Loucy (cell line): ENCODE data around the gene BZW2.
A peak's percentile ranks its signal among the peaks of the same experiment; 100 is the strongest.

Experiments
- EZH2phosphoT487 ChIP-seq: fragments of 200-600 bp; IDR thresholded peaks from 2 replicates; pipeline ENCODE4 v1.6.1; 2018; ENCODE audit warnings: antibody characterized with exemption, mild to moderate bottlenecking, moderate library complexity, borderline replicate concordance
- TF ChIP-seq, protein P1 (sequence below): fragments of 200-600 bp; sonication (generic); conservative IDR thresholded peaks from 2 replicates; pipeline ENCODE4 v1.5.1; 2014; ENCODE audit warnings: mild to moderate bottlenecking, antibody characterized with exemption, low read length

DNA sequence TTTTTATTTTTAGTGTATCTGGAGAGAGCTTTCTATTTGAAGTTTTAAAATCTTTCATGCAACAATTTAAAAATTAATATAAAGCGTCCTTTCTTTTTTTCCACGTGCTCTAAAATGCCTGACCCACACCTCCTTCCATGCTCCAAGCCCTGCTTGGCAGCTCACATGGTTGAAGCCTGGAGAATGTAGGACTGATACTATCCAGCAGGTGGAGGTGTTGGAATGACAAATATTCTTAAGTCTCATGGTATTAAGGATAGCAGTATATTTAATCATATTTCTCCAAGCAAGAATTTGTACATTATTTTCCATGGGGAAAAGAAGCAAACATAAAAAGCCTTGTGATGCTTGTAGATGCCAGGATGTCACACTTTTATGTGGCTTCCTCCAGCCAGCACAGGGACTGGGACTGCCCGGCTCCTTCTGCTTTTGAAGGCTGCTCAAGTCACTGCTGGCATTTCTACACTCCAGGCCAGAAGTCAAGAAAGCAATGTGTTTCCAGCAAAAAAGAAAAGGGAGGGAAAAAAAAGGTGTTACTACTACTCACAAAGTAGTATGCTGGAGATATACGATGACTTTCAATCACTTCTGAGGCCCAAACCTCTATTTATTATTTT is 49.7 kb downstream of the BZW2 start:
- TF ChIP-seq, protein P1, sequence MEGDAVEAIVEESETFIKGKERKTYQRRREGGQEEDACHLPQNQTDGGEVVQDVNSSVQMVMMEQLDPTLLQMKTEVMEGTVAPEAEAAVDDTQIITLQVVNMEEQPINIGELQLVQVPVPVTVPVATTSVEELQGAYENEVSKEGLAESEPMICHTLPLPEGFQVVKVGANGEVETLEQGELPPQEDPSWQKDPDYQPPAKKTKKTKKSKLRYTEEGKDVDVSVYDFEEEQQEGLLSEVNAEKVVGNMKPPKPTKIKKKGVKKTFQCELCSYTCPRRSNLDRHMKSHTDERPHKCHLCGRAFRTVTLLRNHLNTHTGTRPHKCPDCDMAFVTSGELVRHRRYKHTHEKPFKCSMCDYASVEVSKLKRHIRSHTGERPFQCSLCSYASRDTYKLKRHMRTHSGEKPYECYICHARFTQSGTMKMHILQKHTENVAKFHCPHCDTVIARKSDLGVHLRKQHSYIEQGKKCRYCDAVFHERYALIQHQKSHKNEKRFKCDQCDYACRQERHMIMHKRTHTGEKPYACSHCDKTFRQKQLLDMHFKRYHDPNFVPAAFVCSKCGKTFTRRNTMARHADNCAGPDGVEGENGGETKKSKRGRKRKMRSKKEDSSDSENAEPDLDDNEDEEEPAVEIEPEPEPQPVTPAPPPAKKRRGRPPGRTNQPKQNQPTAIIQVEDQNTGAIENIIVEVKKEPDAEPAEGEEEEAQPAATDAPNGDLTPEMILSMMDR: peak; percentile 68
- TF ChIP-seq EZH2phosphoT487: no peak
